IMR-90 (cell line): Measurements from ENCODE around the gene PGRMC1. TPM values are rescaled to one million over a fixed set of nuclear protein-coding genes. Genes with fewer than 3 reads are reported as not detected.
"Not testable (repeated sequence)": the region's sequence is repeated elsewhere in the genome, so short reads cannot be mapped to it uniquely, and the experiment has no call there.

ENCODE experiments used
- ATAC-seq: fragments of 200-7000 bp; cut with Tn5 transposase; 2 replicates; pipeline ENCODE4 v1.9.1; 2020; ENCODE audit warnings: low read depth, mild to moderate bottlenecking, moderate library complexity
- BruUV-seq: library from RNA; stranded (reverse); fragments of 400-500 nt; replicated peaks from 2 replicates; lab custom pipeline; 2021; lab: Mats Ljungman, UMichigan
- CTCF ChIA-PET: fragments of 300-600 bp; formaldehyde crosslinking; extraction: SDS; loops from one replicate; lab custom pipeline; 2021; ENCODE audit warnings: antibody characterized with exemption; lab: Yijun Ruan, JAX
- POLR2A ChIA-PET: fragments of 300-600 bp; sonication (Branson Sonifier 250); formaldehyde crosslinking; loops from one replicate; lab custom pipeline; 2022; ENCODE audit warnings: antibody characterized with exemption; ENCODE audit not compliant: unreplicated experiment; lab: Charles Lee
- DNase-seq: peaks from one replicate; pipeline ENCODE4 v3.0.0; 2013
- H2AFZ ChIP-seq: replicated peaks from 2 replicates; pipeline ENCODE3; 2013; ENCODE audit warnings: low read length, mild to moderate bottlenecking; ENCODE audit not compliant: poor library complexity
- H2AK5ac ChIP-seq: 2 replicates; pipeline ENCODE4 v1.6.1; 2013; ENCODE audit warnings: low read depth, low read length, inconsistent platforms
- H2AK9ac ChIP-seq: replicated peaks from 2 replicates; pipeline ENCODE3; 2013; ENCODE audit warnings: mild to moderate bottlenecking, low read depth, low read length, moderate library complexity; ENCODE audit not compliant: poor library complexity
- H2BK120ac ChIP-seq: 2 replicates; pipeline ENCODE4 v1.6.1; 2013; ENCODE audit warnings: low read depth, low read length, inconsistent platforms
- H2BK15ac ChIP-seq: 3 replicates; pipeline ENCODE4 v1.6.1; 2013; ENCODE audit warnings: low read depth, low read length, inconsistent platforms
- H2BK20ac ChIP-seq: 2 replicates; pipeline ENCODE4 v1.6.1; 2013; ENCODE audit warnings: low read depth, mild to moderate bottlenecking, inconsistent platforms, low read length, moderate library complexity
- H2BK5ac ChIP-seq: 2 replicates; pipeline ENCODE4 v1.6.1; 2013; ENCODE audit warnings: mild to moderate bottlenecking, low read depth, low read length, inconsistent platforms; ENCODE audit not compliant: poor library complexity, severe bottlenecking
- H3K14ac ChIP-seq: replicated peaks from 2 replicates; pipeline ENCODE4 v1.6.1; 2013; ENCODE audit warnings: low read depth, low read length, inconsistent platforms
- H3K18ac ChIP-seq: 2 replicates; pipeline ENCODE4 v1.6.1; 2013; ENCODE audit warnings: low read depth, low read length, control low read depth
- H3K23ac ChIP-seq: 2 replicates; pipeline ENCODE4 v1.6.1; 2013; ENCODE audit warnings: low read depth, low read length, inconsistent platforms
- H3K27ac ChIP-seq: 2 replicates; pipeline ENCODE4 v1.5.1; 2013; ENCODE audit warnings: mild to moderate bottlenecking, control low read depth, low read length; ENCODE audit not compliant: insufficient read depth
- H3K27me3 ChIP-seq: 2 replicates; pipeline ENCODE4 v1.6.1; 2013; ENCODE audit warnings: low read length; ENCODE audit not compliant: control insufficient read depth, insufficient read depth
- H3K36me3 ChIP-seq: 2 replicates; pipeline ENCODE4 v1.6.1; 2013; ENCODE audit warnings: low read length, mixed read lengths; ENCODE audit not compliant: control insufficient read depth, insufficient read depth
- H3K4ac ChIP-seq: 2 replicates; pipeline ENCODE4 v1.6.1; 2013; ENCODE audit warnings: low read depth, low read length, inconsistent platforms
- H3K4me1 ChIP-seq: 2 replicates; pipeline ENCODE4 v1.6.1; 2013; ENCODE audit warnings: low read length, mixed read lengths; ENCODE audit not compliant: control insufficient read depth, insufficient read depth
- H3K4me2 ChIP-seq: 2 replicates; pipeline ENCODE4 v1.6.1; 2013; ENCODE audit warnings: low read depth, mild to moderate bottlenecking, control low read depth, low read length, moderate library complexity
- H3K4me3 ChIP-seq: 2 replicates; pipeline ENCODE4 v1.5.1; 2013; ENCODE audit warnings: low read depth, mild to moderate bottlenecking, control low read depth, low read length, moderate library complexity; ENCODE audit not compliant: insufficient read depth
- H3K56ac ChIP-seq: 2 replicates; pipeline ENCODE4 v1.6.1; 2013; ENCODE audit warnings: low read length, inconsistent platforms; ENCODE audit not compliant: insufficient read depth; ENCODE audit errors: extremely low read depth
- H3K79me1 ChIP-seq, 2 experiments: 2 replicates each; pipeline ENCODE4 v1.6.1; 2013; ENCODE audit warnings: low read length in 2 of 2, inconsistent platforms in 1 of 2, low read depth in 1 of 2
- H3K9ac ChIP-seq: 2 replicates; pipeline ENCODE4 v1.6.1; 2013; ENCODE audit warnings: low read depth, low read length, control low read depth
- H3K9me1 ChIP-seq: 2 replicates; pipeline ENCODE4 v1.6.1; 2013; ENCODE audit warnings: low read length, inconsistent platforms; ENCODE audit not compliant: insufficient read depth
- H3K9me3 ChIP-seq: 2 replicates; pipeline ENCODE4 v1.6.1; 2013; ENCODE audit warnings: low read length; ENCODE audit not compliant: control insufficient read depth, insufficient read depth
- H4K20me1 ChIP-seq: 2 replicates; pipeline ENCODE4 v1.6.1; 2013; ENCODE audit warnings: low read length, inconsistent platforms; ENCODE audit not compliant: insufficient read depth
- H4K5ac ChIP-seq: 2 replicates; pipeline ENCODE4 v1.6.1; 2013; ENCODE audit warnings: mild to moderate bottlenecking, low read depth, low read length, control low read depth
- H4K8ac ChIP-seq, 2 experiments: 2 replicates each; pipeline ENCODE4 v1.6.1; 2013; ENCODE audit warnings: low read depth in 2 of 2, low read length in 2 of 2, control low read depth in 1 of 2, inconsistent platforms in 1 of 2
- H4K91ac ChIP-seq: 2 replicates; pipeline ENCODE4 v1.6.1; 2013; ENCODE audit warnings: low read depth, low read length, inconsistent platforms; ENCODE audit not compliant: insufficient read depth
- RAD21 ChIP-seq: IDR thresholded peaks from 2 replicates; pipeline ENCODE4 v1.6.1; 2012; ENCODE audit warnings: low read length, improper control_type of control experiment
- RFX5 ChIP-seq: IDR thresholded peaks from 2 replicates; pipeline ENCODE4 v1.8.0; 2012; ENCODE audit warnings: low read depth, mild to moderate bottlenecking, low read length, moderate library complexity
- SMC3 ChIP-seq: fragments of 150-350 bp; IDR thresholded peaks from 2 replicates; pipeline ENCODE4 v1.6.1; 2016; ENCODE audit warnings: low read depth, mild to moderate bottlenecking, antibody characterized with exemption, low read length, moderate library complexity
- WGBS, 2 experiments: methylation state at CpG; one replicate each; pipeline versions ENCODE4 v1.1.5 to v1.1.7; 2013; ENCODE audit warnings: missing lambda C conversion rate in 2 of 2; ENCODE audit not compliant: insufficient read length in 1 of 2; ENCODE audit errors: extremely low coverage in 2 of 2; 5-methylcytosine and 5-hydroxymethylcytosine counted together
- dilution Hi-C: fragments of 300-500 bp; cut with HindIII; formaldehyde crosslinking; loops from one replicate; pipeline ENCODE4 v1.14.3; 2018; ENCODE audit warnings: low sequenced_read_pairs; ENCODE audit not compliant: unreplicated experiment
- in situ Hi-C: fragments of 300-500 bp; cut with MboI; formaldehyde crosslinking; loops from 3 replicates; pipeline ENCODE4 v1.14.3; 2019; ENCODE audit warnings: low sequenced_read_pairs, inconsistent platforms, mixed read lengths
- intact Hi-C: fragments of 100-400 bp; cut with micrococcal nuclease; formaldehyde crosslinking; loops from 2 replicates; pipeline ENCODE4 v1.10.0; 2022
- polyA plus RNA-seq, 3 experiments: library from polyadenylated mRNA; depleted of rRNA; stranded (reverse); fragments of >200 nt; gene quantifications; 2 replicates each; pipeline ENCODE4 v1.2.3, GENCODE V29; 2012; ENCODE audit warnings: low replicate concordance in 1 of 3
- total RNA-seq: library from RNA; depleted of rRNA; stranded (reverse); fragments of >200 nt; gene quantifications from 2 replicates; pipeline ENCODE4 v1.2.3, GENCODE V29; 2012
- TF ChIP-seq, protein P1 (sequence below): conservative IDR thresholded peaks from 2 replicates; pipeline ENCODE4 v1.5.1; 2012; ENCODE audit warnings: mild to moderate bottlenecking, low read depth, low read length, improper control_type of control experiment

PGRMC1 gene
- total and polyA plus RNA-seq, 2 of the 4 experiments (the other 2 are of a cell fraction), result 58.5 to 75.3 TPM

DNA sequence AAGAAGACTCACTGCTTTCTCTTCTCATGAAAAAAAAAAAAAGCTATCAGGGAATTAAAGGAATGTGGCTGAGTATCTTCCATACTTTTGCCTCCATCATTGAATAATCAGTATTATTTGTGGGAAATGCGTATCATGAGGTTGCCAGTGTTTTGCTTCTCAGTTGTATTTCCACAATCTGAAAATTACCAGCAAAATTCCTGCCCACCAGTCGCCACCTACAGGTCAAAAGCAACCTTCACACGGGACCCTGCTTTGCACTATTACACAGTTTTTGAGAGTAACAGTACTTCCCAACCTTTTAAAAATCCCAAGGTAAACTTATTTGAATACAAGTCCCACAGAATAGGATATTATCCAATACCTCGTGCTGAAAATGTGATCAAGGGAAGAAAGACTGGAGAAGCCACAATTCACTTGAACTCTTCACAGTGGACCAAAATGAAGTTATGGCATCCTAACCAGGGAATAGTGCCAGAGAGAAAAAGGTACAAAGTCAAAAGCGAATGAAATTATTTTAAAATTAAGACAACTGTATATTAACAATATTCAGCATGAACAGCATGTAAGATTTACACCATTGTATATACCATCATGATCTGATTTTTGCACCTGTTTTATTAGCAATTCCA is 30.4 kb downstream of the PGRMC1 start:
- in situ Hi-C loops (no loop called here), dilution Hi-C loops (no loop called here), intact Hi-C loops (loop anchor here (1.0 to 10.0 kb wide), 2 partner anchors 122 to 148 kb away; no protein-coding TSS in a partner anchor)
- H2BK5ac ChIP-seq, result no peak overlapping the region
- no TSS peak for BruUV-seq
- H3K23ac ChIP-seq, result no peak overlapping the region
- H3K27ac ChIP-seq, result no peak overlapping the region
- peaks cover 7% of the 10 kb centered on the region for H3K27me3 ChIP-seq
- no peak overlapping the region for H3K4me3 ChIP-seq
- H2BK120ac ChIP-seq, result no peak overlapping the region
- no peak overlapping the region for H2BK20ac ChIP-seq
- H4K8ac ChIP-seq, result no peak overlapping the region
- H3K79me1 ChIP-seq, result no peaks in the 10 kb centered on the region
- H3K9me1 ChIP-seq, result no peaks in the 10 kb centered on the region
- no peak overlapping the region for H3K4me2 ChIP-seq
- H3K4ac ChIP-seq, result no peak overlapping the region
- no peak overlapping the region for H2AK5ac ChIP-seq
- DNase-seq (peak; percentile 12), ATAC-seq (peak; percentile 59)
- no peaks in the 10 kb centered on the region for H3K9me3 ChIP-seq
- no peaks in the 10 kb centered on the region for H3K36me3 ChIP-seq
- no peak overlapping the region for H2BK15ac ChIP-seq
- no peak overlapping the region for H2AFZ ChIP-seq
- no peak overlapping the region for H3K56ac ChIP-seq
- H2AK9ac ChIP-seq, result no peak overlapping the region
- no peaks in the 10 kb centered on the region for H3K4me1 ChIP-seq
- TF ChIP-seq RAD21 (peak; percentile 46), SMC3 (peak; percentile 37; the same call in 1 of the 2 replicates), RFX5 (no peak)
- TF ChIP-seq, protein P1, sequence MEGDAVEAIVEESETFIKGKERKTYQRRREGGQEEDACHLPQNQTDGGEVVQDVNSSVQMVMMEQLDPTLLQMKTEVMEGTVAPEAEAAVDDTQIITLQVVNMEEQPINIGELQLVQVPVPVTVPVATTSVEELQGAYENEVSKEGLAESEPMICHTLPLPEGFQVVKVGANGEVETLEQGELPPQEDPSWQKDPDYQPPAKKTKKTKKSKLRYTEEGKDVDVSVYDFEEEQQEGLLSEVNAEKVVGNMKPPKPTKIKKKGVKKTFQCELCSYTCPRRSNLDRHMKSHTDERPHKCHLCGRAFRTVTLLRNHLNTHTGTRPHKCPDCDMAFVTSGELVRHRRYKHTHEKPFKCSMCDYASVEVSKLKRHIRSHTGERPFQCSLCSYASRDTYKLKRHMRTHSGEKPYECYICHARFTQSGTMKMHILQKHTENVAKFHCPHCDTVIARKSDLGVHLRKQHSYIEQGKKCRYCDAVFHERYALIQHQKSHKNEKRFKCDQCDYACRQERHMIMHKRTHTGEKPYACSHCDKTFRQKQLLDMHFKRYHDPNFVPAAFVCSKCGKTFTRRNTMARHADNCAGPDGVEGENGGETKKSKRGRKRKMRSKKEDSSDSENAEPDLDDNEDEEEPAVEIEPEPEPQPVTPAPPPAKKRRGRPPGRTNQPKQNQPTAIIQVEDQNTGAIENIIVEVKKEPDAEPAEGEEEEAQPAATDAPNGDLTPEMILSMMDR, result peak; percentile 61
- no peak overlapping the region for H3K9ac ChIP-seq
- no peak overlapping the region for H3K14ac ChIP-seq
- no peak overlapping the region for H3K18ac ChIP-seq
- no peak overlapping the region for H4K5ac ChIP-seq
- no CpG with 5 or more reads among the region's 5 CpGs for WGBS, 2 experiments
- H4K20me1 ChIP-seq, result no peaks in the 10 kb centered on the region
- H4K91ac ChIP-seq, result no peak overlapping the region
- POLR2A ChIA-PET, result no interaction called here
- CTCF ChIA-PET, result interaction anchor here (0.7 to 1.0 kb wide), 3 partner anchors 18 to 148 kb away, joined by 3 to 5 read pairs (median 4); no protein-coding TSS in a partner anchor

DNA sequence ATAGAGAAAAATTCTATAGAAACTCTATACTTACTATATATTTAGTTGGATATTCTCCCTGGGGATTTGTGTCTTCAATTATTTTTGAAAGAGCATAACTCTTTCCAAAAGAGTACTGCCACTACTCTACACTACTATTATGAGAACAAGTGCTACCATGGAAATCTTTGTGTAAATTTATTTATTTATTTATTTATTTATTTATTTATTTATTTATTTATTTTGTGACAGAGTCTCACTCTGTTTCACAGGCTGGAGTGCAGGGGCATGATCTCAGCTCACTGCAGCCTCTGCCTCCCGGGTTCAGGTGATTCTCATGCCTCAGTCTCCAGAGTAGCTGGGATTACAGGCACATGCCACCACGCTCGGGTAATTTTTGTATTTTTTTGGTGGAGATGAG is 31.0 kb downstream of the PGRMC1 start:
- H3K4me3 ChIP-seq, CTCF ChIA-PET, H2BK20ac ChIP-seq, H3K4ac ChIP-seq, H2AK9ac ChIP-seq, H4K20me1 ChIP-seq, H2BK15ac ChIP-seq, ATAC-seq, H3K4me1 ChIP-seq, H2AK5ac ChIP-seq, H3K27ac ChIP-seq, H3K4me2 ChIP-seq, H4K91ac ChIP-seq, H3K23ac ChIP-seq, in situ Hi-C loops, H3K14ac ChIP-seq, H3K9me3 ChIP-seq, H3K79me1 ChIP-seq, H3K36me3 ChIP-seq, H4K8ac ChIP-seq, H3K27me3 ChIP-seq, H3K9me1 ChIP-seq, DNase-seq, POLR2A ChIA-PET, H3K18ac ChIP-seq, dilution Hi-C loops, H3K56ac ChIP-seq, H2BK5ac ChIP-seq, H2BK120ac ChIP-seq, BruUV-seq, H2AFZ ChIP-seq, H3K9ac ChIP-seq, H4K5ac ChIP-seq: not testable (repeated sequence)
- intact Hi-C loops, result loop anchor here (10.0 kb wide), 1 partner anchor 122 kb away; no protein-coding TSS in a partner anchor
- no CpG with 5 or more reads among the region's 3 CpGs for WGBS, 2 experiments
